GM21528 (cell line): ENCODE data around the gene DNAJB2.
"Not testable (repeated sequence)": the region's sequence is repeated elsewhere in the genome, so short reads cannot be mapped to it uniquely, and the experiment has no call there.

Experiments
- ATAC-seq: cut with Tn5 transposase; IDR thresholded peaks from one replicate; pipeline ENCODE4 v1.9.1; 2021; ENCODE audit warnings: mild to moderate bottlenecking, moderate library complexity; ENCODE audit not compliant: unreplicated experiment, low FRiP score

Gene DNAJB2

DNA sequence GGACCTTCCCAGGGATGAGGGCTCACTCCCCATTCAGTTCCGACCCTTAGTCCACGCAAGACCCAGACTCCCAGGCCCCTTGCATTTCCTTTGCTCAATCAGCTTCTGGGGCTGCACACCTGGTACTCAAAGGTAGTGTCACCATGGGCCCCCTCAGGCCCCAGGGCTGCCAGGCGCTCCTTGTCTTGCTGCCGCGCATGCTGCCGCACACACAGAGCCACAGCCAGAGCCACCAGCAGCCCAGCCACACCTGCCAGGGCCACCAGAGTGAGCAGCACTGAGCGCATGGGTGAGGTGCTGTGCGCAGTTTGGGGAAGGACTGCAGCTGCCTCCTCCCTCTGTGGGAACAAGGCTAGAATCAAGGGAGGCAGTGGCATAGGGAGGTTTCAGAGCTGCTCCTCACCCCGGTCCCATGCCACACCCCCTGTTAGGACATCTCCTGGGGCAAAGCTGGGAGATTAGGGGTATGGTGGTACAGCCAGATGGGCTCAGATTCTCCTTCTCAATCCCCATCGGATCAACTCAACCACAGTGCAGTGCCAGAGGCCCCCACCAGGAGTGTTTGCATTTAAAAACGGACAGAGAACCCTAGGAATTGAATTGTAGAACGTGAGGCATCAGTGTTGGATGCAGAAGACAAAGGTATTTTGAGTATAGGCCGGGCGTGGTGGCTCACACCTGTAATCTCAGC lies 18.7 kb downstream of the DNAJB2 start:
- ATAC-seq, result no peak

DNA sequence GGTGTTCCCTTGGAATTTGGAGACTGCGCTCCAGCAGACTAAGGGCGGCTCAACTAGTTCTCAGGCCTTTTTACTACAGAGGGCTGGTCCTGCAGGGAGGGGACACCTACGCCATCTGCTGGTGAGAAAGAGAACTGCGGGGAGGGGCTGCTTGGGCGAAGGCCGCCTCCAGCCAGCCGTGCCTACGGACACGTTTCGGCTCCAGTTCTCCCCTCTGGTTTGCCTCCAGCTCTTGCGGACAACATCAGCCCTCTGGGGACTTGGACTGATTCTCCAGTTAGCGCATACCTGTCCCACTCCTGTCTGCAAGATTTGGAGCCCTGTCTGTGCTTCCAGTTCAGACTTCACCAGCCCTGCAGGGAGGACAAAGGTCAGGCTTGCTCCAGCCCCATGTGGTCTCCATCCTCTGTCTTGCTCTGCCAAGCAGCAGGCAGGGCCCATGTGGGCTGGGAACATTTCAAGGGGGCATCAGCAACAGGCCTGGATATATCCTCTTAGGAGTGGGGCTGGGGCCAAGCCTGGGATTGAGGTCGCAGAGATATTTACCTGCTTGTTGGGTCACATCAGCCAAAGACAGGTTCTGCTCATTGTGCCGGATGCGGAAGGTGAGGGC lies 19.7 kb downstream of the DNAJB2 start:
- peak; percentile 56 for ATAC-seq

DNA sequence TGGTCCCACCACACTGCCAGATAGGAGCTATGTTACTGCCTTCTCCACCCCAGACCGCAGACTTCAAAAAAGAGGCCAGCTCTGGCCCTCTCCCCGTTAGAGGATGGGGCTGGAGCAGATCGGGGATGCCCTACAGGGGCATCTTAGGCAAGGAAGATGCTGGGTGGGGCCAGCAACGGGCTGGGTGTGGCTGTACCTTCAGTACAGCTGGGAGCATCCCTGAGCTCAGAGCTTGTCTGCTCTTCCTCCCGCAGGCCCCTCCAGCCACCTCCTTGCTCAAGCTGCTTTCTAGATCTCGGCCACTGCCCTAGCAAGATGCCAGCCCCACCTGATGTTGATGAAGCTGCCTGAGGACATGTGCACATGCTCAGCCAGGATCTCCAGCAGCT lies 20.2 kb downstream of the DNAJB2 start:
- no peak for ATAC-seq

GRCh38 chr2:219300022-219300421 lies 20.9 kb downstream of the DNAJB2 start:
- no peak for ATAC-seq

DNA sequence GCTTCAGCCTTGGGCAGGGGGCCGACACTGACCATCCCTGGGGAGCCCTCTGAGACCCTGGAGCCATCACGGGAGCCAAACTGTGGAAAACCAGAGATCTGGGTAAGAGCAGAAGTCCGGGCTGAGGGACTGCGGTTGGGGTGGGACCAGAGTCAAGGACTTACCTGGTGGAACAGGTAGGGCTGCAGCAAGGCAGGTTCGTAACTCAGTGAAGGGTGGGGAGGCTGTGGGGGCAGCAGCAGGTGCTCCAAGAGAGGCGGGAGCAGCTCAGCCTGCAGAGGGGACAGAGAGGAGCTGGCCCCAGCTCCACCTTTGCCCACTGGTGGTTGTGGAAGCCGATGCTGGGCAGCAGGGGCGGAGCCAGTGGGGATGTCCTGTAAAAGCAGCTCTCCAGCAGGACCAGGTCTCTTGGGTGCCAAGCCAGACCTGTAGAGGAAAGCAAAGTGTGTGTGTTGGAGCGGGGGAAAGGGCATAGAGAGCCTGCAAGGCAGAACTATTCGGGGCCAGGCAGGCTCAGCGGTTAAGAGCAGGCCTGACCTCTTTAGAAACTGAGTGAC lies 23.3 kb downstream of the DNAJB2 start:
- no peak for ATAC-seq

DNA sequence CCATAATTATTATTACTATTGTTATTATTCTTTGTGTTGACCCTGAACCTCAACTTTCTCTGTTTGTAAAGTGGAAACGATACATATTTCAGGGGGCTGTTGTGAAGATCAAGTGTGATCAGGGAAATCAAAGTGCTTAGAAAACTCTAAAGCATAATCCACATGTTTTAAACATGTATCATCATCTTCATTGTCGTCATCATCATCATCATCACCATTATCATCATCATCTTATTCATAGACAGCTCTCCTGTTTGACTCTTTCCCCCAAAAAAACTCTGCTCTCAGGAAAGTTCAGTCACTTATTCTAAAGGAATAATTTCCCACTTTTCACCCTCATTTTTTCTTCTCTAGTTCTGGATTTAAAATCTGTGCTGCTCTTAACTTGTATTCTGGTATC lies 25.1 kb downstream of the DNAJB2 start:
- ATAC-seq, result no peak

DNA sequence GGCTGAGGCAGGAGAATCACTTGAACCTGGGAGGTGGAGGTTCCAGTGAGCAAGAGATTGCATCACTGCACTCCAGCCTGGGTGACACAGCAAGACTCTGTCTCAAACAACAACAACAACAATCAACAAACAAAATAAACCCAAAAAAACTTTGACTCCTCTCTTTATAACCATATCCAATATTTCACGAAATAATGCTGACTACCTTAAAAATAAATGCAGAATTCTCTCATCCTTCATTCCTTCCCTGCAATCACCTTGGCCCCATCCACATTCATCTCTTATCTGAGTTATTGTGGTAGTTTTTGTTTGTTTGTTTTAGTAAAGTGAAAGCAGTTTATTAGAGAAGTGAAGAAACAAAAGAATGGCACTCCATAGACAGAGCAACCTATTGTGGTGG lies 26.9 kb downstream of the DNAJB2 start:
- ATAC-seq, result no peak

DNA sequence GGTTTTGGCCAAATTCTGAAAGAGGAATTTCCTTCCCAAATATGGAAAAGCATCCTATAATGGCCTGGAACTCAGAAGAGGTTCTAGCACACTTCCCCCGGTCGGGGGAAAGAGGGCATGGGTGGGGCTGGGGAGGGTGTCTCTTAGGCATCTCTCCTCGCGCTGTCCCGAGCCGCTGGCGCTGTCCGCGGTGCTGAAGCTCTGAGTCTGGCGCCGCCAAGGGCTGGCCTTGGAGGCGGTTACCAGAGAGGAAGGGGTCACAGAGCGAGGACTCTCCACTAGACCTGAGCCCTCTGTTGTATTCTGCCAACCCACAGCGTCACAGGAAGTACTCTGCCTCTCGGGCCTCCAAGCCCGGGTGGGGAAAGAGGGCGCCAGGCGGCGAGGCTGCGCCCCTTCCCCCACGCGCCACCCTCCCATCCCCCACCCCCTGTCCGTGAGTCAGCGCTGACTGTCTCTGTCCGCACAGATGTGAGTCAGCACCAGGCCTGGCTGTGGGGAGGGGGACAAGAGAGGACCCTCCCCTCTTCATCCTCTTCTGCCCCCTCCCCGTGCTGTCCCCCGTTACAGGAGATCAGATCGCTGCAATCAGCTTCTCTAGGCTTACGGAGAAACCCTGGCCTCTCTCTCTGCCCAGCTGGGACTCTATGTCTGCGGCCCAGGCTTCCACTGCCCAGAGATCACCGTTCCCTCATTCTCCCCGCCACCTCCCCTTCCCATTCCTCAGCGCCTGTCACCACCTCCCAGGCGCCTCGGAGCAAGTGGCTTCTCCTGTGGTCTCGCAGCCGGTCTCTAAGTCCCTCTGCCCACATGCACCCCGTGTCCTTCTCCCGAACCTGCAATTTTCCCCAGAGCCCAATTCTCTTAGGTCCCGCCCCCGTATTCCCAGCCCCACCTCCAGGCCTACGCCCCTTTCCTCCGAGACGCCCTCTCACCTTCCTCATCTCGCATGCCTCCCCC lies 29.3 kb downstream of the DNAJB2 start:
- ATAC-seq, result no peak

DNA sequence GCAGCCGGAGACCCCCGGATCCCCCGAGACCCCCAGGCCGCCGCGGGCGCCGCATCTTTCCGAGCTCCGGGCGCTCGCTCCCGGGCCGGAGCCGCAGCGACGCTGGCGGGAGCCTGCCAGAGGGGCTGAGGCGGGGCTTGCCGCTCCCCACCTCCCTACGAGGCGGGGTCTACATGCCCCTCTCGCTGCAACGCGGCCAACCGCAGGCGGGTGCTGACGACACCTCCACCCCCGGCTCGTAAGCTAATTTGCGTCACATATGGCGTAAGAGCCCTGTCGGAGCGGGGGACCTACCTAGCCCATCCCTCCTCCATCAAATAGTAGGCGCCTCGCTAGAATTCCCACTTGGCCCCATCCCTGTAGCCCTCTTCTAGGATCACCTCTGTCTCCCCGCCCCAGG lies 30.1 kb downstream of the DNAJB2 start, which contains the start of gene PTPRN:
Gene PTPRN (minus strand): TSS at position 124 of the 400 bp plus-strand sequence. CDS start 69 bp downstream, at position 55.
- ATAC-seq, result no peak

DNA sequence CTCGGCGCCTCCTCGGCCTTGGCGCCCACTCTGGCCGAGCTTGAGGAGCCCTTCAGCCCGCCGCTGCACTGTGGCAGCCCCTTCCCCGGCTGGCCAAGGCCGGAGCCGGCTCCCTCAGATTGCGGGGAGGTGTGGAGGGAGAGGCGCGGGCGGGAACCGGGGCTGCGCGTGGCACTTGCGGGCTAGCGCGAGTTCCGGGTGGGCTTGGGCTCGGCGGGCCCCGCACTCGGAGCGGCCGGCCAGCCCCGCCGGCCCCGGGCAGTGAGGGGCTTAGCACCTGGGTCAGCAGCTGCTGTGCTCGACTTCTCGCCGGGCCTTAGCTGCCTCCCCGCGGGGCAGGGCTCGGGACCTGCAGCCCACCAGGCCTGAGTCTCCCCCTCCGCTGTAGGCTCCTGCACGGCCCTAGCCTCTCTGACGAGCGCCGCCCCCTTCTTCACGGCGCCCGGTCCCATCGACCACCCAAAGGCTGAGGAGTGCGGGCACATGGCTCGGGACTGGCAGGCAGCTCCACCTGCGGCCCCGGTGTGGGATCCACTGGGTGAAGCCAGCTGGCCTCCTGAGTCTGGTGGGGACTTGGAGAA lies 33.6 kb downstream of the DNAJB2 start:
- not testable (repeated sequence) for ATAC-seq

DNA sequence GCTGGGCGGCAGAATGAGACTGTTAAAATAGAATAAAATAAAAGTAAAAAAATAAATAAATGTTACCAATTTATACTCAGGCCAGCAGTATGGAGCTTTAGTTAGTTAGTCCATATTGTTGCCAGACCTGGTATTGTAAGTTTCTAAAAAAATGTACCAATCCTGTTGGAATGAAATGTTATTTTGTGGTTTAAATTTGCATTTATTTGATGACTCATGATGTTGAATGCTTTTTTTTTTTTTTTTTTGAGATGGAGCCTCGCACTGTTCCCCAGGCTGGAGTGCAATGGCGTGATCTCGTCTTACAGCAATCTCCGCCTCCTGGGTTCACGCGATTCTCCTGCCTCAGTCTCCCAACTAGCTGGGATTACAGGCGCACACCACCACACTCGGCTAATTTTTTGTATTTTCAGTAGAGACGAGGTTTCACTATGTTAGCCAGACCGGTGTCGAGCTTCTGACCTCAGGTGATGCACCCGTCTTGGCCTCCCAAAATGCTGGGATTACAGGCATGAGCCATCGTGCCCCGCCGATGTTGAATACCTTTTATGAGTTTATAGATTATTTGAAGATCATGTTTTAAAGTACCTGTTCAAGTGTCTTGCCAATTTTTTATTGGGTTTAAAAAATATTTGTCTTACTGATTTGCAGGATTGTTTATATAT lies 35.8 kb downstream of the DNAJB2 start:
- ATAC-seq, result no peak

DNA sequence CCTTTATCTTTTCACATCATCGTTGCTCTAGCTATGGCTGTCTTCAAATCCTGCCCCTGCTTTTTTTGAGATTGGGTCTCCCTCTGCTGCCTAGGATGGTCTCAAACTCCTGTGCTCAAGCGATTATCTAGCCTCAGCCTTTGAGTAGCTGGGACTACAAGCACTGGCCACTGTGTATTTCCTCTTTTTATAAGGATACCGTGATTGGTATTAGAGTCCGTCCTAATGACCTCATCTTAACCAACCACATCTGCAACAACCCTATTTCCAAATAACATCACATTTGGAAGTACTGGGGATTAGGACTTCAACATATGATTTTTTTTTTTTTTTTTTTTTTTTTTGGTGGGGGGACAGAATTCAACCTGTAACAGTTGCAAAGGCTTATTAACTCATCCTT lies 44.3 kb downstream of the DNAJB2 start:
- no peak for ATAC-seq

DNA sequence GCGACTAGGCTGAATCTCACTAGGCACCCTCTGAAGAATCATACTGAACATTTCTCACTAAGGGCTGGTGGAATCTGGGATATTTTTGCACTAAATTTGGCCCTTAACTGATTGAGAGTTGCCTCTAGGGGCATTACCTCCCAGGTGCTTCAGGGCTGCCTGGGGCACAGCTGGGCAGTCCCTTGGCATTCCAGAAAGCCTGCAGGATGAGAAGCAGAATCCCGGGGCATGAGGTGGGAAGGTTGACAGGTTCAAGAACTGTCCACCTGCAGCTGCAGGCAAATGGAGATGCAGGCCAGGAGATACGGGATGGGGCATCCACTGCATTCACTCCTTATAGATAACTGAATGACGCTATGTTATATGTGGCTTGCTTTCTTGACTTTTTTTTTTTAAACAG lies 46.0 kb downstream of the DNAJB2 start:
- no peak for ATAC-seq

GRCh38 chr2:219325657-219326315 lies 46.6 kb downstream of the DNAJB2 start:
- ATAC-seq, result no peak

DNA sequence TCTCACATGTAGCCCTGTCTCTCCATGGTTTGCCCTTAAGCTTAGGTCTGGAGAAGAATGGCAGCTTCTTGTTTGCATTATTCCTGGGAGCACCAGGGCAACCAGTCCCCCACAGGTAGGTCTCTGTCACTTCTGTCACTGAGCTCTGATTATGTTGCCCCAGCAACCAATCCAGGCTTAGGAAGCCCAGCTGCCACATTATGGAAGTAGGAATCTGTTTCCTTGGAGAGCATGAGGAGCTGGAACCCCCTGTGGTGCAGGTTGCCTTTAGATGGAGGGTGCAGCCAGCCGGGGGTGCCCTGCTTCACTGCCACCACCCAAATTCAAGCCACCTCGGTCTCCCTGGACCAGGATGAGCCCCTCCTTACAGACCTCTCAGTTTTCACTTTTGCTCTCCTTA lies 48.6 kb downstream of the DNAJB2 start:
- ATAC-seq, result no peak

- no peak for ATAC-seq
Measured at GRCh38 chr2:219331560-219332213, 52.5 kb downstream of the DNAJB2 start.

DNA sequence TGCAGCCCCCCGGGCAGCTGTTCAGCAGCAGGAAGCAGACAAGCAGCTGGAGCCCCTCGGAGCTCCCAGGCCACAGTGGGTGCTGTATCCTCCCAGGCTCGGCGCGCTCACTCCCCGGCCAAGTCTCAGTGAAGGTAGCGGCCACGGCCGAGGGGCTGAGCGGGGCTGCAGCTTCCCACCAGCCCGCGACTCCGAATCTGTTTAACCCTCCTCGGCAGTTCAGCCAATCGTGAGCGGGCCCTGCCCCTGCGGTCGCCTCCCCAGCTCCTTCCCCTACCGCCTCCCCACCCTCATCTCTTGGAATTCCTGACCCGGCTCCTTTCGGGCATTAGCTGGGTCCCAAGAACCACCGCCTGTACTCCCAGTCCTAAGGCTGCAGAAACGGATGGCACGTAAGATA lies 53.4 kb downstream of the DNAJB2 start, which contains the start of gene RESP18:
Gene RESP18 (minus strand): TSS at position 203 of the 400 bp plus-strand sequence.
- ATAC-seq, result no peak

DNA sequence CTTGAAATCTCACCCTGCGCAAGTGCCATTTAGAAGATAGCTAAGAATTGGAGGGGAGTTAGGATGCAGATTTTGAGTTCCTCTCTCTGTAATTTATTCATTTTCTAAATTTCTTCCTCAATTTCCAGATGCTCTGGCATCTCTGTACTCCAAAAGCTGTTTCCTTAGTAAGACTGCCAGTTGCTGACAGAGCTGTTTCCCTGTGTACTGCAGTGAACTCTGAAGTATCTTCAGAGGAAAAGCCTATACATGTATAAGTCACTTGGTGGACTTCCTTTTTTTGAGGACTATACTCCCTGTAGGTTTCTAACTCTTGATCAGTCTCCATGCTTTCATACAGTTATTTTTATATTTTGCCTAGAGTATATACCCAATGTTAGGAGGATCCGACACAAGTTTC lies 54.9 kb downstream of the DNAJB2 start:
- ATAC-seq, result no peak

GRCh38 chr2:219335373-219335786 lies 56.2 kb downstream of the DNAJB2 start:
- no peak for ATAC-seq
